ENCODE measurements around the gene ZIM2.

- TF ChIP-seq ZNF148 (tag by site-specific recombination; IDR thresholded peaks at IDR 0.05; ENCODE audit: borderline replicate concordance) (no peak), ZBTB10 (tag by site-specific recombination; IDR thresholded peaks at IDR 0.05) (no peak), KLF1 (tag by site-specific recombination; IDR thresholded peaks at IDR 0.05) (no peak), HOXD13 (CRISPR knock-in tag; IDR thresholded peaks at IDR 0.05; ENCODE audit: borderline replicate concordance) (no peak), ZNF121 (tag by site-specific recombination; IDR thresholded peaks at IDR 0.05) (no peak)
These were observed 8.1 kb downstream of the ZIM2 start for GRCh38 chr19:56832352-56832928.
